H1 (cell line): Measurements from ENCODE around the gene TTLL1. TPM values are rescaled to one million over a fixed set of nuclear protein-coding genes. Genes with fewer than 3 reads are reported as not detected.

Experiments
- CTCF ChIA-PET: fragments of 300-600 bp; sonication (Branson Sonifier 250); formaldehyde crosslinking; loops from one replicate; lab custom pipeline; 2021; ENCODE audit not compliant: partially characterized antibody; lab: Charles Lee
- POLR2A ChIA-PET: fragments of 300-600 bp; sonication (Branson Sonifier 250); formaldehyde crosslinking; loops from one replicate; lab custom pipeline; 2021; ENCODE audit warnings: inconsistent platforms; ENCODE audit not compliant: partially characterized antibody; lab: Charles Lee
- DNase-seq, 2 experiments: peaks; one replicate each; pipeline versions ENCODE4 v3.0.0 to v3.0.0-alpha.2; 2010 to 2022; ENCODE audit warnings: low spot score in 2 of 2, low read depth in 1 of 2, mixed read lengths in 1 of 2
- FAIRE-seq: peaks from 2 replicates; lab custom pipeline; 2011; peaks lifted over from hg19 to GRCh38; lab: Jason Lieb, UNC
- H2AFZ ChIP-seq: 2 replicates; pipeline ENCODE4 v1.8.1; 2012; ENCODE audit warnings: low read length, inconsistent platforms
- H2AK5ac ChIP-seq: 2 replicates; pipeline ENCODE4 v1.6.1; 2013; ENCODE audit warnings: low read depth, low read length
- H2BK120ac ChIP-seq: replicated peaks from 2 replicates; pipeline ENCODE3; 2013; ENCODE audit warnings: low read depth, low read length, inconsistent platforms
- H2BK12ac ChIP-seq: 2 replicates; pipeline ENCODE4 v1.6.1; 2013; ENCODE audit warnings: low read depth, low read length
- H2BK15ac ChIP-seq: 2 replicates; pipeline ENCODE4 v1.6.1; 2013; ENCODE audit warnings: low read length
- H2BK20ac ChIP-seq: 2 replicates; pipeline ENCODE4 v1.6.1; 2013; ENCODE audit warnings: low read length
- H2BK5ac ChIP-seq: 2 replicates; pipeline ENCODE4 v1.6.1; 2013; ENCODE audit warnings: low read depth, low read length
- H3K14ac ChIP-seq: 2 replicates; pipeline ENCODE4 v1.6.1; 2013; ENCODE audit warnings: inconsistent platforms; ENCODE audit not compliant: insufficient read length
- H3K18ac ChIP-seq: 2 replicates; pipeline ENCODE4 v1.6.1; 2013; ENCODE audit warnings: low read length; ENCODE audit errors: extremely low read depth
- H3K23ac ChIP-seq: 2 replicates; pipeline ENCODE4 v1.6.1; 2013; ENCODE audit warnings: inconsistent platforms; ENCODE audit not compliant: insufficient read length
- H3K23me2 ChIP-seq: 2 replicates; pipeline ENCODE4 v1.6.1; 2013; ENCODE audit warnings: low read depth, low read length
- H3K27ac ChIP-seq: 2 replicates; pipeline ENCODE4 v1.6.1; 2011; ENCODE audit warnings: low read depth, low read length, inconsistent platforms
- H3K27me3 ChIP-seq, 4 experiments: replicated peaks in 1 of 4; 1 replicate in 1 of 4; 2 replicates in 3 of 4; pipeline versions ENCODE4 v1.6.1 to v1.8.1; 2011 to 2013; ENCODE audit warnings: low read length in 3 of 4, mild to moderate bottlenecking in 3 of 4, inconsistent platforms in 2 of 4, mixed read lengths in 2 of 4, moderate library complexity in 1 of 4; ENCODE audit not compliant: control insufficient read depth in 3 of 4, insufficient read depth in 3 of 4; ENCODE audit errors: extremely low read depth in 1 of 4
- H3K36me3 ChIP-seq, 4 experiments: 2 replicates each; pipeline versions ENCODE4 v1.6.1 to v1.8.1; 2011 to 2013; ENCODE audit warnings: mild to moderate bottlenecking in 4 of 4, low read length in 3 of 4, moderate library complexity in 2 of 4, control low read depth in 1 of 4, inconsistent platforms in 1 of 4; ENCODE audit not compliant: insufficient read depth in 4 of 4, control insufficient read depth in 2 of 4
- H3K4ac ChIP-seq: replicated peaks from 2 replicates; pipeline ENCODE3; 2013; ENCODE audit warnings: low read length, low read depth, mixed read lengths, inconsistent platforms; ENCODE audit not compliant: insufficient read length
- H3K4me1 ChIP-seq, 4 experiments: replicated peaks in 1 of 4; 1 replicate in 1 of 4; 2 replicates in 3 of 4; pipeline versions ENCODE4 v1.6.1 to v1.8.1; 2011 to 2013; ENCODE audit warnings: low read length in 3 of 4, inconsistent platforms in 2 of 4, mixed read lengths in 1 of 4; ENCODE audit not compliant: insufficient read depth in 4 of 4, control insufficient read depth in 3 of 4
- H3K4me2 ChIP-seq, 2 experiments: 2 replicates each; pipeline versions ENCODE4 v1.6.1 to v1.8.1; 2011 to 2013; ENCODE audit warnings: low read depth in 2 of 2, low read length in 2 of 2, control low read depth in 1 of 2, inconsistent platforms in 1 of 2, mild to moderate bottlenecking in 1 of 2; ENCODE audit not compliant: insufficient read depth in 1 of 2
- H3K4me3 ChIP-seq, 4 experiments: fragments of 200-600, 300-600 bp in 1 of 4; sonication (generic), shearing (Covaris generic), sonication (Bioruptor Twin) in 1 of 4; 2 replicates each; pipeline versions ENCODE4 v1.5.1 to v1.8.1; 2011 to 2016; ENCODE audit warnings: low read length in 4 of 4, low read depth in 3 of 4, control low read depth in 2 of 4, inconsistent platforms in 2 of 4, mild to moderate bottlenecking in 2 of 4, mixed read lengths in 1 of 4, moderate library complexity in 1 of 4; ENCODE audit not compliant: insufficient read depth in 2 of 4; ENCODE audit errors: extremely low read depth in 1 of 4
- H3K56ac ChIP-seq: replicated peaks from 2 replicates; pipeline ENCODE3; 2013; ENCODE audit warnings: low read depth, mild to moderate bottlenecking, mixed read lengths, low read length, inconsistent platforms; ENCODE audit not compliant: insufficient read length
- H3K79me1 ChIP-seq: 2 replicates; pipeline ENCODE4 v1.6.1; 2013; ENCODE audit warnings: low read depth, low read length, control low read depth
- H3K79me2 ChIP-seq, 2 experiments: 2 replicates each; pipeline versions ENCODE4 v1.6.1 to v1.8.1; 2012 to 2013; ENCODE audit warnings: low read length in 2 of 2, mild to moderate bottlenecking in 2 of 2, inconsistent platforms in 1 of 2; ENCODE audit not compliant: insufficient read depth in 2 of 2, control insufficient read depth in 1 of 2
- H3K9ac ChIP-seq, 4 experiments: replicated peaks in 1 of 4; 1 replicate in 1 of 4; 2 replicates in 3 of 4; pipeline versions ENCODE4 v1.6.1 to v1.8.1; 2011 to 2013; ENCODE audit warnings: low read depth in 3 of 4, low read length in 3 of 4, control low read depth in 2 of 4, mild to moderate bottlenecking in 2 of 4, moderate library complexity in 2 of 4, inconsistent platforms in 1 of 4; ENCODE audit errors: extremely low read depth in 1 of 4
- H3K9me3 ChIP-seq, 2 experiments: 2 replicates each; pipeline versions ENCODE4 v1.6.1 to v1.8.1; 2012 to 2013; ENCODE audit warnings: mild to moderate bottlenecking in 2 of 2, moderate library complexity in 2 of 2, control low read depth in 1 of 2, inconsistent platforms in 1 of 2, low read depth in 1 of 2, low read length in 1 of 2, mixed read lengths in 1 of 2; ENCODE audit not compliant: insufficient read depth in 2 of 2
- H4K20me1 ChIP-seq, 2 experiments: replicated peaks in 1 of 2; 2 replicates each; pipeline versions ENCODE3 to v1.8.1; 2011 to 2013; ENCODE audit warnings: inconsistent platforms in 2 of 2, low read length in 2 of 2, mild to moderate bottlenecking in 1 of 2; ENCODE audit not compliant: insufficient read depth in 2 of 2, control insufficient read depth in 1 of 2
- H4K5ac ChIP-seq: 2 replicates; pipeline ENCODE4 v1.6.1; 2013; ENCODE audit warnings: low read length, low read depth, mixed read lengths, inconsistent platforms; ENCODE audit not compliant: insufficient read length
- H4K8ac ChIP-seq: 2 replicates; pipeline ENCODE4 v1.8.0; 2013; ENCODE audit warnings: mild to moderate bottlenecking, moderate library complexity, low read length, inconsistent platforms; ENCODE audit not compliant: insufficient read depth; ENCODE audit errors: extremely low read depth
- H4K91ac ChIP-seq: replicated peaks from 2 replicates; pipeline ENCODE3; 2013; ENCODE audit warnings: low read length, mixed read lengths, inconsistent platforms; ENCODE audit not compliant: insufficient read length
- EGR1 ChIP-seq: IDR thresholded peaks from 2 replicates; pipeline ENCODE4 v1.6.1; 2011; ENCODE audit warnings: low read depth, low read length, borderline replicate concordance
- WGBS, 2 experiments: shearing (Covaris generic) in 1 of 2; methylation state at CpG; one replicate each; pipeline versions ENCODE4 v1.1.6 to v1.1.7; 2013 to 2015; ENCODE audit warnings: low lambda C conversion rate in 2 of 2, mixed read lengths in 2 of 2, inconsistent platforms in 1 of 2, low coverage in 1 of 2, missing lambda C conversion rate in 1 of 2; ENCODE audit not compliant: insufficient replicate concordance in 2 of 2, insufficient coverage in 1 of 2, insufficient read length in 1 of 2; ENCODE audit errors: extremely low coverage in 1 of 2, missing lambda C conversion rate in 1 of 2; 5-methylcytosine and 5-hydroxymethylcytosine counted together
- polyA plus RNA-seq, 7 experiments: library from polyadenylated mRNA; depleted of rRNA in 3 of 7; stranded (reverse) in 5 of 7; unstranded in 2 of 7; fragments of >200 nt in 5 of 7; fragments of 200-250 nt in 2 of 7; gene quantifications; 1 replicate in 5 of 7; 2 replicates in 1 of 7; 4 replicates in 1 of 7; pipeline versions ENCODE4 v1.2.1 to v1.2.3, GENCODE V29; 2011 to 2013; ENCODE audit warnings: missing spikeins in 2 of 7, mixed read lengths in 2 of 7
- total RNA-seq: library from RNA; stranded (reverse); fragmentation: NEBNext Ultra II Directional; extraction: Animal tissue kit (Norgen Biotek cat#: 25700); gene quantifications from 2 replicates; pipeline ENCODE4 v1.2.1, GENCODE V29; 2021

The TTLL1 gene
- total and polyA plus RNA-seq, 2 of the 8 experiments (the other 6 are each of a cell fraction or from before 2014, with no cell fraction given), result 5.0 to 13.8 TPM

DNA sequence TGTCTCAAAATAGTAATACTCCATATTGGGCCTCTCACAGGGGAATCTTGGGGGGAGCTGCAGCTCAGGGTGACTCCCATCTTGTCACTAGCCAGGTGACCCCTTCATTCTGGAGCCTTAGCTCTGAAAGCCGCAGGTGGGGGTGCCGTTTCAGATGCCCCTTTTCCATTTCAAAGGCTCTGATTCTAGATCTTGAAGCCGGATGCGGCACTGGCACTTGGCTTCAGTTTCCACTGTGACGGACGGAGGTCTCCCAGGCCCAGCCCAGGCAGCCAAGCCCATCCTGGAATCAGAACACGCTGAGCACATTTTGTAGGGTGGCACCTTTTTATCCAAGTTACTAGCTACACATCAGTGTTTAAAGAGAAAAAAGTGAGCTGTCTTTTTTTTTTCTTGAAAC, 27.7 kb upstream of the TTLL1 start:
- Histone ChIP-seq H3K18ac (no peak overlapping the region), H2BK12ac (no peak overlapping the region), H4K5ac (no peak overlapping the region), H4K91ac (no peak overlapping the region), H3K9me3 (no peaks in the 10 kb centered on the region), H3K56ac (no peak overlapping the region), H3K14ac (no peak overlapping the region), H3K4me3 (no peak overlapping the region), H3K27me3 (peaks cover under 1 to 13% (median 9%) of the 10 kb centered on the region in 4 experiments), H3K9ac (no peak overlapping the region), H2BK120ac (no peak overlapping the region), H3K23ac (no peak overlapping the region), H3K4ac (no peak overlapping the region), H3K36me3 (no peaks in the 10 kb centered on the region), H2AFZ (no peak overlapping the region), H2AK5ac (no peak overlapping the region), H3K23me2 (no peaks in the 10 kb centered on the region), H3K4me1 (peaks cover 0 to 10% (median 3%) of the 10 kb centered on the region in 4 experiments; a peak in 4 of 7 replicates), H3K4me2 (no peak overlapping the region), H3K27ac (no peak overlapping the region), H2BK5ac (no peak overlapping the region), H3K79me1 (no peaks in the 10 kb centered on the region; the same call in 1 of the 2 replicates), H2BK15ac (no peak overlapping the region), H3K79me2 (no peaks in the 10 kb centered on the region), H2BK20ac (no peak overlapping the region), H4K8ac (no peak overlapping the region), H4K20me1 (peaks cover 3% of the 10 kb centered on the region in 2 experiments)
- no peak for DNase-seq
- POLR2A ChIA-PET, result interaction anchor here (0.6 kb wide), 3 partner anchors 47 to 68 kb away, joined by 3 to 4 read pairs (median 3); no protein-coding TSS in a partner anchor
- TF ChIP-seq EGR1, result no peak
- WGBS, 2 experiments, result 92% methylated on average over 7 of the region's 7 CpGs; no CpG with 5 or more reads in 1 of the 2 experiments
- no peak for FAIRE-seq
- CTCF ChIA-PET, result interaction anchor here (0.7 to 1.3 kb wide), 3 partner anchors 10 to 20 kb away, joined by 3 to 6 read pairs (median 4); no protein-coding TSS in a partner anchor
